Gastrocnemius medialis (tissue), 4 donors: ENCODE results near the gene RACGAP1. TPM values are rescaled to one million over a fixed set of nuclear protein-coding genes. Genes with fewer than 3 reads are reported as not detected.

Experiments used
- ATAC-seq, 2 donors: fragments of 150-250 bp; one replicate each; pipeline ENCODE4 v1.9.1; 2016
- DNase-seq, 2 donors: peaks; one replicate each; pipeline ENCODE4 v3.0.0-alpha.2; 2019
- H3K27ac ChIP-seq, 4 donors: fragments of 200-600 bp; sonication (generic); 1 replicate in 1 of 4; 2 replicates in 3 of 4; pipeline ENCODE4 v1.5.1; 2016 to 2018; ENCODE audit warnings: mild to moderate bottlenecking in 2 of 4, moderate library complexity in 1 of 4
- H3K27me3 ChIP-seq, 3 donors: fragments of 200-600 bp; sonication (generic) in 2 of 3; 1 replicate in 1 of 3; 2 replicates in 2 of 3; pipeline versions ENCODE4 v1.5.1 to v1.6.0; 2016 to 2019; ENCODE audit warnings: mild to moderate bottlenecking in 1 of 3, moderate library complexity in 1 of 3
- H3K36me3 ChIP-seq, 2 donors: fragments of 200-600 bp; sonication (generic) in 1 of 2; one replicate each; pipeline ENCODE4 v1.5.1; 2017 to 2018
- H3K4me1 ChIP-seq, 2 donors: fragments of 200-600 bp; sonication (generic) in 1 of 2; one replicate each; pipeline ENCODE4 v1.5.1; 2016 to 2017; ENCODE audit warnings: mild to moderate bottlenecking in 2 of 2
- H3K4me3 ChIP-seq, 4 donors: fragments of 200-600 bp; sonication (generic) in 3 of 4; 1 replicate in 1 of 4; 2 replicates in 3 of 4; pipeline ENCODE4 v1.5.1; 2016 to 2019; ENCODE audit warnings: mild to moderate bottlenecking in 2 of 4
- H3K9me3 ChIP-seq, 3 donors: fragments of 200-600 bp; sonication (generic) in 2 of 3; 1 replicate in 1 of 3; 2 replicates in 2 of 3; pipeline ENCODE4 v1.5.1; 2016 to 2019
- CTCF ChIP-seq, 5 experiments: fragments of 450-650 bp in 3 of 5; fragments of 200-600 bp in 2 of 5; sonication (generic) in 2 of 5; IDR thresholded peaks in 4 of 5; conservative IDR thresholded peaks in 1 of 5; 1 replicate in 4 of 5; 2 replicates in 1 of 5; pipeline ENCODE4 v1.5.1; 2016 to 2019; ENCODE audit warnings: antibody characterized with exemption in 5 of 5, mild to moderate bottlenecking in 3 of 5, moderate library complexity in 3 of 5
- POLR2A ChIP-seq, 2 donors: fragments of 450-650 bp; IDR thresholded peaks; one replicate each; pipeline ENCODE4 v1.6.1; 2017; ENCODE audit warnings: antibody characterized with exemption in 2 of 2, mild to moderate bottlenecking in 2 of 2, moderate library complexity in 2 of 2
- in situ Hi-C, 4 donors: fragments of 200-750 bp; cut with MboI; loops; one replicate each; pipeline versions ENCODE4 v1.15.0 to v1.8.0; 2017; ENCODE audit warnings: low sequenced_read_pairs in 4 of 4
- intact Hi-C: fragments of 100-400 bp; cut with DNase I; formaldehyde crosslinking; loops from one replicate; pipeline ENCODE4 v1.15.1; 2023; ENCODE audit warnings: low total_unique reads
- total RNA-seq, 4 donors: library from RNA; depleted of rRNA; stranded (reverse); fragments of >200 nt; gene quantifications; one replicate each; pipeline versions ENCODE4 v1.1.0 to v1.2.3, GENCODE V29; 2016

The RACGAP1 gene
- total RNA-seq, 4 donors from 2014 or later, result 5.6 to 13.3 (median 6.5) TPM

GRCh38 chr12:49961111-49961922 lies 64.0 kb downstream of the RACGAP1 start, which contains the start of gene AQP5:
Gene AQP5, plus strand, starts transcription at chr12:49961872. Its CDS starts 146 bp downstream, at chr12:49962018.
- TF ChIP-seq CTCF (IDR thresholded peaks at IDR 0.05 in 4 of 5, conservative IDR thresholded peaks at IDR 0.05 in 1 of 5) (no peak), POLR2A (IDR thresholded peaks at IDR 0.05) (no peak)
- in situ Hi-C loops (no loop called here), intact Hi-C loops (loop anchor here (10.0 kb wide), 1 partner anchor 97 kb away; no protein-coding TSS in a partner anchor)
- Histone ChIP-seq H3K36me3 (no peaks in the 10 kb centered on the region), H3K4me3 (peak within 1 kb of the TSS in 2 of 4 donors; percentile 22 to 37), H3K27me3 (peaks cover 21 to 33% (median 26%) of the 10 kb centered on the region in 3 donors), H3K4me1 (no peaks in the 10 kb centered on the region), H3K9me3 (no peaks in the 10 kb centered on the region), H3K27ac (no peak within 1 kb of the TSS)
- DNase-seq (no peak), ATAC-seq (no peak)

- DNase-seq, result no peak
- no peak overlapping the region for H3K4me3 ChIP-seq
- ATAC-seq, result no peak
- no peaks in the 10 kb centered on the region for H3K4me1 ChIP-seq
- no peak overlapping the region for H3K27ac ChIP-seq
- TF ChIP-seq POLR2A (IDR thresholded peaks at IDR 0.05) (no peak), CTCF (IDR thresholded peaks at IDR 0.05 in 4 of 5, conservative IDR thresholded peaks at IDR 0.05 in 1 of 5) (no peak)
- in situ Hi-C loops (no loop called here), intact Hi-C loops (loop anchor here (10.0 kb wide), 1 partner anchor 96 kb away; no protein-coding TSS in a partner anchor)
- H3K27me3 ChIP-seq, result peaks cover 27 to 37% (median 29%) of the 10 kb centered on the region in 3 donors
- no peaks in the 10 kb centered on the region for H3K36me3 ChIP-seq
- H3K9me3 ChIP-seq, result no peaks in the 10 kb centered on the region
Measured at GRCh38 chr12:49960474-49961110, 64.7 kb downstream of the RACGAP1 start.

- Histone ChIP-seq H3K36me3 (no peaks in the 10 kb centered on the region), H3K9me3 (no peaks in the 10 kb centered on the region), H3K27ac (no peak overlapping the region), H3K4me1 (no peaks in the 10 kb centered on the region), H3K4me3 (no peak overlapping the region), H3K27me3 (peaks cover 32 to 45% (median 33%) of the 10 kb centered on the region in 3 donors)
- intact Hi-C loops (loop anchor here (10.0 kb wide), 1 partner anchor 95 kb away; no protein-coding TSS in a partner anchor), in situ Hi-C loops (no loop called here)
- TF ChIP-seq POLR2A (IDR thresholded peaks at IDR 0.05) (no peak), CTCF (IDR thresholded peaks at IDR 0.05 in 4 of 5, conservative IDR thresholded peaks at IDR 0.05 in 1 of 5) (no peak)
- DNase-seq, result no peak
- ATAC-seq, result no peak
Measured at GRCh38 chr12:49959685-49960473, 65.4 kb downstream of the RACGAP1 start.

GRCh38 chr12:49957570-49957967 lies 67.7 kb downstream of the RACGAP1 start:
- no peak for TF ChIP-seq CTCF (IDR thresholded peaks at IDR 0.05 in 4 of 5, conservative IDR thresholded peaks at IDR 0.05 in 1 of 5)
- no peak for TF ChIP-seq POLR2A (IDR thresholded peaks at IDR 0.05)
- no peak for DNase-seq
- Histone ChIP-seq H3K27ac (no peak overlapping the region), H3K27me3 (peaks cover 32 to 51% (median 38%) of the 10 kb centered on the region in 3 donors), H3K36me3 (no peaks in the 10 kb centered on the region), H3K9me3 (no peaks in the 10 kb centered on the region), H3K4me1 (no peaks in the 10 kb centered on the region), H3K4me3 (no peak overlapping the region)
- intact Hi-C loops (no loop called here), in situ Hi-C loops (no loop called here)
- no peak for ATAC-seq
